ENCODE results near the gene TAOK2. TPM values are rescaled to one million over a fixed set of nuclear protein-coding genes. Genes with fewer than 3 reads are reported as not detected.

TAOK2 gene
- total RNA-seq, 1 experiment from 2014 or later, result 76.2 TPM

DNA sequence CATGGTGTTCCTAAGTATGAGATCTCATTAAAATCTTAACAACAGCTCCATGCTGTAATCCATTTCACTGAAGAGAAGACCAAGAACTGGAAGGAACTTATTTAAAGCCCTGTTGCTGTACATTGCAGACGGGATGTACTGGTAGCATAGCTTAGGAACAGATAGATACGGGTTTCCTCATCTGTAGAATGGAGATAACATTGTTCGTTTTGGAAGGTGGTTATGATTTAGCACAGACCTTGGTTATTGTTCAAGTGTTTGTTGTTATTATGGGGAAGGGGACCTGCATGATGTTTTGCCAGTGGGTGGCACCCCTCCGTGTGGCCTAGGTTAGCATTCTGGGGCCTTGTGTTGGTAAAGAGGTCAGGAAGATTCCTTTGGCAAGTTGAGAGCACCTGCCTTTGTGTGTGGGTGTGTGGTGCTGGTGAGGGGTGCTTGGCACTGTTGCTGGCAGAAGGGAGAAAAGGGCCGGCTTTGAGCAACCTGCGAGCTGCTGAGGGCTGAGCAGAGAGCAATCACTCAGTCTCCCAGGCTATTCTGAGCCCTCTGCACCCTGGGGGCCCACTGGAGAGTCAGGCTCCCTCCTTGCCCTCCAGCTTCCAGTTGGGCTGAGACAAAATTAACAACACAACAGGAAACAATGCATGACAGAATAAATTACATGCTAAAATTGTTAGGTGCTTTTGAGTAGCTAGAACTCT, 2.3 kb downstream of the TAOK2 start:
- H3K36me3 Mint-ChIP-seq (ENCODE audit: insufficient read depth, unreplicated experiment), result peaks cover 58% of the 10 kb centered on the region
- CTCF ChIA-PET, result interaction anchor here (0.8 to 1.9 kb wide), 3 partner anchors 8 to 29 kb away, joined by 3 to 6 read pairs (median 3); no protein-coding TSS in a partner anchor
- H3K27ac Mint-ChIP-seq (ENCODE audit: unreplicated experiment), result no peak overlapping the region
- peak overlapping the region; percentile 85 for H3K4me3 Mint-ChIP-seq (ENCODE audit: low read depth, unreplicated experiment)
- no peaks in the 10 kb centered on the region for H3K9me3 Mint-ChIP-seq (ENCODE audit: low read depth, unreplicated experiment)
- H3K27me3 Mint-ChIP-seq (ENCODE audit: unreplicated experiment), result no peaks in the 10 kb centered on the region
- intact Hi-C loops (cut with micrococcal nuclease; ENCODE audit: unreplicated experiment), result loop anchor here (10.0 kb wide), 1 partner anchor 51 kb away; the partner anchor contains the start of gene KCTD13
- H3K4me1 Mint-ChIP-seq (ENCODE audit: low read depth, unreplicated experiment), result peaks cover 26% of the 10 kb centered on the region
- no TSS peak for BruUV-seq (replicated peaks)
- no peak for DNase-seq
- TF ChIP-seq, protein P1, sequence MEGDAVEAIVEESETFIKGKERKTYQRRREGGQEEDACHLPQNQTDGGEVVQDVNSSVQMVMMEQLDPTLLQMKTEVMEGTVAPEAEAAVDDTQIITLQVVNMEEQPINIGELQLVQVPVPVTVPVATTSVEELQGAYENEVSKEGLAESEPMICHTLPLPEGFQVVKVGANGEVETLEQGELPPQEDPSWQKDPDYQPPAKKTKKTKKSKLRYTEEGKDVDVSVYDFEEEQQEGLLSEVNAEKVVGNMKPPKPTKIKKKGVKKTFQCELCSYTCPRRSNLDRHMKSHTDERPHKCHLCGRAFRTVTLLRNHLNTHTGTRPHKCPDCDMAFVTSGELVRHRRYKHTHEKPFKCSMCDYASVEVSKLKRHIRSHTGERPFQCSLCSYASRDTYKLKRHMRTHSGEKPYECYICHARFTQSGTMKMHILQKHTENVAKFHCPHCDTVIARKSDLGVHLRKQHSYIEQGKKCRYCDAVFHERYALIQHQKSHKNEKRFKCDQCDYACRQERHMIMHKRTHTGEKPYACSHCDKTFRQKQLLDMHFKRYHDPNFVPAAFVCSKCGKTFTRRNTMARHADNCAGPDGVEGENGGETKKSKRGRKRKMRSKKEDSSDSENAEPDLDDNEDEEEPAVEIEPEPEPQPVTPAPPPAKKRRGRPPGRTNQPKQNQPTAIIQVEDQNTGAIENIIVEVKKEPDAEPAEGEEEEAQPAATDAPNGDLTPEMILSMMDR (IDR thresholded peaks at IDR 0.05; ENCODE audit: unreplicated experiment), result no peak

DNA sequence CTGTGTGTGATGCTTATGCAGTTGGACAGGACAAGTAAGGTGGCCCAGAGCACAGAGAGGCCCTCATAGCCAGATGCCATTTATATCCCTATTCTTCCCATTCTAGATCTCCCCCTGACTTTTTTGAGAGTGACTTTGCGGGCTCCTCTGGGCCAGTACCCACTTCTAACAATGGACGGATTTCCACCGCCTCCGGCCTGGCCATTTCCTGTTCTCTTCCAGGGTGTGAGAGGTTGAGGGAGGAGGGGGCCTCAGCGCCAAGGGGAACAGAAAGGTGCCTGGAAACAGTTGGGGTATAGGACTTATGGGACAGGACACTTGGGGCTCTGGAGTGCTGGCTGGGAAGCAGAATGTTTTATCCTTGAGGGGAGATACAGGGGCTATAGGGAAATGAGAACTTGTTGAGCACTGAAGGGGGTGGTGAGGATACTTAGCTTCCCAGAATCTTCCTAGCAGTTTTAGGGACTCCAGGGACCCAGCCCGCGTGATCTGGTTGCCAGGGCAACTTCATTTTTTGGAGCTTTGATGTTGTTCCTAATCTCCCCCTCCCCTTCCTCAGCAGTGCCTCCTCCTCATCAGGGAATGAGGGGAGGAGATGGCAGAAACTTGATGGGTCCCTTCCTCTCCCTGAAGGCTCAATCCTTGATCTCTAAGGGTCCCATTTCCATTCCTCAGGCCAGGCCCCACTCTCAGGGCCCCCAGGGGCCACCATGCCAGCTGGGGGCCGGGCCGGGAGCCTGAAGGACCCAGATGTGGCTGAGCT, 3.6 kb downstream of the TAOK2 start:
- no peaks in the 10 kb centered on the region for H3K27me3 Mint-ChIP-seq (ENCODE audit: unreplicated experiment)
- TF ChIP-seq, protein P1 (IDR thresholded peaks at IDR 0.05; ENCODE audit: unreplicated experiment), result no peak
- no peak overlapping the region for H3K4me3 Mint-ChIP-seq (ENCODE audit: low read depth, unreplicated experiment)
- CTCF ChIA-PET, result interaction anchor here (0.6 kb wide), 1 partner anchor 44 kb away, joined by 3 read pairs; no protein-coding TSS in a partner anchor
- intact Hi-C loops (cut with micrococcal nuclease; ENCODE audit: unreplicated experiment), result loop anchor here (10.0 kb wide), 1 partner anchor 52 kb away; the partner anchor contains the start of gene KCTD13
- H3K4me1 Mint-ChIP-seq (ENCODE audit: low read depth, unreplicated experiment), result peaks cover 26% of the 10 kb centered on the region
- no peak overlapping the region for H3K27ac Mint-ChIP-seq (ENCODE audit: unreplicated experiment)
- BruUV-seq (replicated peaks), result no TSS peak
- H3K36me3 Mint-ChIP-seq (ENCODE audit: insufficient read depth, unreplicated experiment), result peaks cover 61% of the 10 kb centered on the region
- DNase-seq, result no peak
- no peaks in the 10 kb centered on the region for H3K9me3 Mint-ChIP-seq (ENCODE audit: low read depth, unreplicated experiment)

DNA sequence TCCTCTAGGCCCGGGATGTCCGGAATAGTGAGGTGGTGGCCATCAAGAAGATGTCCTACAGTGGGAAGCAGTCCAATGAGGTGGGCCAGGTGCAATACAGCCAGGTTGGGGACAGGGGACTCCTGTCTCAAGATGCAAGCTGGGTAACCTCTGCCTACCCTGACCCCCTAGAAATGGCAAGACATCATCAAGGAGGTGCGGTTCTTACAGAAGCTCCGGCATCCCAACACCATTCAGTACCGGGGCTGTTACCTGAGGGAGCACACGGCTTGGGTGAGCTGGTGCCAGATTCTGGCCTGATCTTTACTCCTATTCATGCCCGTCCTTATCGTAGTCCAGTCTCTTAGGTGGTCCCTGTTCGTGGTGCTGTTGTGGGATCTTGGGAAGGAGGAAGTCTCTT, 4.4 kb downstream of the TAOK2 start:
- intact Hi-C loops (cut with micrococcal nuclease; ENCODE audit: unreplicated experiment), result loop anchor here (10.0 kb wide), 1 partner anchor 53 kb away; the partner anchor contains the start of gene KCTD13

DNA sequence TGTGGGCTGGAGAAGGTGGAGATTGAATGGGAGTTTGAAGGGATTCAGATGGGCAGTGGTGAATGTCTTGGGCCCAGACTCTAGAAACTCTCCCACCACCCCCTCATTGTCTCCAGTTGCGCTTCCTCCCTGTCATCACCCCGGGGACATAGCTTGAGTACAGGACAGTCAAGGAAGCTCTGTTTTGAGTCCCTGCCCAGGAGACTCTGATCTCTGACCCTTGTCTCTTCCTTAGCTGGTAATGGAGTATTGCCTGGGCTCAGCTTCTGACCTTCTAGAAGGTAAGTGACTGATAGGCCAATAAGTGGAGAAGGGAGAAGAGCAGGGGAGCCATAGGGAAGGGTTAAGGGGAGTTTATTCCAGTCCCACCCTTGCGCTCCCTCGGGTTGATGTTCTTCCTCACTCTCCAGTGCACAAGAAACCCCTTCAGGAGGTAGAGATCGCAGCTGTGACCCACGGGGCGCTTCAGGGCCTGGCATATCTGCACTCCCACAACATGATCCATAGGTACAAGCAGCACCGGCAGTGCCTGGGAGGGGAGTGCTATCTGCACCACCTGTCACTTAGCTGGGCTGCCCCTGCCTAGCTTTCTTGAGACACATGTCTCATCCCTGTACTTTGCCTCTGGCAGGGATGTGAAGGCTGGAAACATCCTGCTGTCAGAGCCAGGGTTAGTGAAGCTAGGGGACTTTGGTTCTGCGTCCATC, 5.0 kb downstream of the TAOK2 start:
- Mint-ChIP-seq H3K4me3 (ENCODE audit: low read depth, unreplicated experiment) (no peak overlapping the region), H3K27ac (ENCODE audit: unreplicated experiment) (no peak overlapping the region), H3K9me3 (ENCODE audit: low read depth, unreplicated experiment) (no peaks in the 10 kb centered on the region), H3K27me3 (ENCODE audit: unreplicated experiment) (no peaks in the 10 kb centered on the region), H3K36me3 (ENCODE audit: insufficient read depth, unreplicated experiment) (peaks cover 65% of the 10 kb centered on the region), H3K4me1 (ENCODE audit: low read depth, unreplicated experiment) (peaks cover 26% of the 10 kb centered on the region)
- CTCF ChIA-PET, result no interaction called here
- intact Hi-C loops (cut with micrococcal nuclease; ENCODE audit: unreplicated experiment), result loop anchor here (10.0 kb wide), 1 partner anchor 54 kb away; the partner anchor contains the start of gene KCTD13
- TF ChIP-seq, protein P1 (IDR thresholded peaks at IDR 0.05; ENCODE audit: unreplicated experiment), result no peak
- DNase-seq, result no peak
- BruUV-seq (replicated peaks), result no TSS peak

More for the DNA sequence above, 4.4 kb downstream of the TAOK2 start:
- no peaks in the 10 kb centered on the region for H3K27me3 Mint-ChIP-seq (ENCODE audit: unreplicated experiment)
- H3K4me1 Mint-ChIP-seq (ENCODE audit: low read depth, unreplicated experiment), result peaks cover 26% of the 10 kb centered on the region
- CTCF ChIA-PET, result no interaction called here
- no peak for DNase-seq
- peaks cover 65% of the 10 kb centered on the region for H3K36me3 Mint-ChIP-seq (ENCODE audit: insufficient read depth, unreplicated experiment)
- H3K4me3 Mint-ChIP-seq (ENCODE audit: low read depth, unreplicated experiment), result no peak overlapping the region
- no TSS peak for BruUV-seq (replicated peaks)
- TF ChIP-seq, protein P1 (IDR thresholded peaks at IDR 0.05; ENCODE audit: unreplicated experiment), result no peak
- no peaks in the 10 kb centered on the region for H3K9me3 Mint-ChIP-seq (ENCODE audit: low read depth, unreplicated experiment)
- no peak overlapping the region for H3K27ac Mint-ChIP-seq (ENCODE audit: unreplicated experiment)
